NCI-H748 (cell line): ENCODE measurements around the gene MACC1.

Experiments used
- DNase-seq: peaks from one replicate; lab custom pipeline; 2025; ENCODE audit not compliant: unreplicated experiment; lab: John Stamatoyannopoulos, UW

The MACC1 gene

DNA sequence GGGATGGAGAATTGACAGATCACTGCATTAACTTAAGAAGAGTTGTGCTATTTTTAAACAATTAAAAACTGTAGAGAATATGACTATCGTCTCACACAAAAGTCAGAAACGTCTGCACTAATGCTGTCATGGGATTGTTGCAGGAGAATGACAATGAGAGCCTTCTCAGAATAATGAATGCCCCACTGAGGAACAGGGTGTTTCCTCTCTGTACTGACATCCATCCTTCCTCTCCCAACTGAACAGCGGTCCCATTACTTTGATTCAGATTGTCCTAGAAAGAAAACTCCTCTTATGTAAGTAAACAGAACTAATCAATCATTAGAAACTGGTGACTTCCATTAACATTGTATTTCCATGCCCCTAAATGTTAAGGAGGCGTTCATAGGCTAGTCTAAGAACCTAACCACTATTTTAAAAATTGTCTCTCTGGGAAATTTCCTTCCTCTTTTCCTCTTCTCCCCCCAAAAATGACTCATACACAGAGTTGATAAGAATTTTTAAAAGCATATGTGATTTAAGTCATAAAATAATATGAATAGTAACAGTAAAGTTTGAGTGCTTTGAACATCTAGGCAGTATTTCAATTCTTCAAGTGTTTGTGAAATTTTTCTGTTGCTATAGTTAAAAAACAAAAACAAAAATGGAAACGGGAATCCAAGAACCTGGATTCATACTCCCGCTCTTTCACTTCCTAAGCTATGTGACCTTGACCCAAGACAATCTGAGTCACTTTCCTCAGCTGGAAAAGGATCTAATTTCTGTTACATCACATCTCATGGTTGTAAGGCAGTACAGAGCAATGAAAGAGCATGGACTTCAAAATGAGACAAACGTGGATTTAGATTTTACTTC is 12.7 kb upstream of the MACC1 start:
- no peak for DNase-seq

DNA sequence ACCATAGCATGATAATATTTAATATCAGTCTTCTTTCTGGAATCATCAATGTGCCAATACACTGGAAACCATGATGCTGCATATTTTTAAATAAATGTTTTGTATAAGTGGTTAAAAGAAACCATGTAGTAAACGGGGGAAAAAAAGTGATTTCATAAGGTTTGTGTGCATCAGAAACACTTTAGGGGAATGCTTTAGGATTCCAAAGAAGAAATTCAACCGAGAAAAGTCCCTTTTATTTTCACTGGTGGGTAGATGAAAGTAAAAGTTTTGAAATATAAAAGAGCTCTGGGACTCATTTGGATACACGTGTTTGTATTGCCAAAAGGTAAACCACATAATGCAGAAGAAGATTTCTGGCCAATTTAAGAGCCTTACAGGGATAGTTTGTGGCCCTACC is 11.9 kb upstream of the MACC1 start:
- no peak for DNase-seq

DNA sequence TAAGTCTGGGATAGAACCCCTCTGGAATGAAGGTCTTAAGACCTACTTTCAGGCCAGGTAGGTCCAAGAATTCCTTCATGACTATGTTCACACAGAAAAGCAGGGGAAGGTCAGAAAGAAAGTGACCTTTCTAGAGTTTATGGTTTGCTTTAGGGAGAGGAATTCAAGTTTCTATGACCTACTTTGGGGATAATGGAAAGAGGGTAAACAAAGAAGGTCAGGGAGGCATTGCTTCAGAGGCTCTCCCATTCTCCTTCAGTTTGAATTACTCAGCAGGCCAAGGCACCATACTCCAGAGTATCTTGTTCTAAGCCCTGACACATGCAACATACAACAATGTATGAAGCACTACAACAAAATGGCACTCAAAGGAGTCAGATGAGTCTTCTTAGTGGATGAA is 11.5 kb upstream of the MACC1 start:
- no peak for DNase-seq

DNA sequence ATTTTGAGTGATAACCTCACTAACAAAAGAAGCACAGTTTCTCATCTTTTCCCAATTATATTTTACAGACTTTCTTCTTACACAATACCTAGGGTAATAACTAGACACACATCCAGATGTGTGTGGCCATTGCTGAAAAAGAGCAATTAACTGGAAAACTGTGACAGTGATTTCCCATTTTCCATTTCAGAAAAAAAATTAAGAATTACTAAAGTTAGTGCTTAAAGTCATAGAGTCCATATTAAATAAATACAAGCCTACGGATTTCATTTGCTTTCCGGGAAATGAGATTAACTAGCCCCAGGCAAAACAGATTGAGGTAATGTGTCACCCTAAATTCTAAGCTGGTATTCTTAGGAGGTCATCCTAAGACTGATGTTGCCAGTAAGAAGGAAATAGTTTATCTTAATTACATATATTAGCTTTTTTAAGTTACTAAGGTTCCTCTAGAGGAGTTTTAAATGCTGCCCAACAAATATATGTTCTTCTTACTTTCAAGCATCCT is 10.2 kb upstream of the MACC1 start:
- no peak for DNase-seq

DNA sequence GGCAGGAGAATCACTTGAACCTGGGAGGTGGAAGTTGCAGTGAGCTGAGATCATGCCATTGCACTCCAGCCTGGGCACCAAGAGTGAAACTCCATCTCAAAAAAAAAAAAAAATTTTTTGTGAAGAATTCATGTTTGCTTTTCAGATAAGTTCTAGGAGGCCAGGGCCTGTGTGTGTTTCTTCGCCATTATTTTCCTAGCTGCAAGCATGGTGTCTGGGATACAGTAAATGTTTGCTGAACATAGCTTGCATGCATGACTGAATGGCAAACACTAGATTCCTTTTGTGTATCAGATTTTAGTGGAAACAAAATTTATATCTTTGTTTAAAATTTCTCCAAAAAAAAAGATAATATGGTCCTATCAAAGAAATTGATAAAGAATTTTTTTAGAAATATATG is 9.7 kb upstream of the MACC1 start:
- DNase-seq = peak; percentile 25

DNA sequence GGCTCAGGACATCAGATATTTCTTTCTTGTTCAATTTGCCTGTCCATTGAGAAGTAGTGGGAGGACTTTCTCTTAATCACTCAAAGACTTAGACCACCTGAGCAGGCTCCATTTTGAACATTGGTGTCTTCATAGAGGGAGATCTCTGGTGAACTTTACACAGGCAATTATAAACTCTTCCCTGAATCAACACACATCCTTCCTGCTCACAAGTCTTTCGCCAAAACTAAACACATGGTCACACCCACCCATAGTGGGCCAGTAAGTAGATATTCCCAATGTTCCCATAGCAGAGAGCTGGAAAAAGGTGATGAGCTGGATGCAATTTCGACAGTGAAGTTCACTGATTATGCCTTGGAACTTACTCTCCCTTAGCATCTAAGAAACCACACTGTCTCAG is 8.2 kb upstream of the MACC1 start:
- no peak for DNase-seq

DNA sequence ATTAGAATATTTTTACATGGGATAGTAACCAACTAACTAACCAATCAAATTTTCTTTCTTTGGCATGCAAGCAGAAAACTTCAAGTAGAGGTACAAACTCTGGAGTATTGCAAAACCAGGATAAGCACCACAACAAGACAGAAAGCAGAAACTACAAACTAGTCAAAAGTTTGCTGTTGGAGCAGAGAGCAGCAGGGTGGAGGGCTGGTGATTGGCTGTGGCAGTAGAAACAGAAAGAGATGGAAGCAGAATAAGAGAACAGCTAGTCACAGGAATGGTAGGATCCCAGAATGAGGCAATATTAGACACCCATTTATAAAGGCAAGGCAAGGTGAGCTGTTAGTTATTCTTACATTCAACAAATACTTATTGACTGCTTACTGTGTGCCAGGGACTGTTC is 6.8 kb upstream of the MACC1 start:
- no peak for DNase-seq

DNA sequence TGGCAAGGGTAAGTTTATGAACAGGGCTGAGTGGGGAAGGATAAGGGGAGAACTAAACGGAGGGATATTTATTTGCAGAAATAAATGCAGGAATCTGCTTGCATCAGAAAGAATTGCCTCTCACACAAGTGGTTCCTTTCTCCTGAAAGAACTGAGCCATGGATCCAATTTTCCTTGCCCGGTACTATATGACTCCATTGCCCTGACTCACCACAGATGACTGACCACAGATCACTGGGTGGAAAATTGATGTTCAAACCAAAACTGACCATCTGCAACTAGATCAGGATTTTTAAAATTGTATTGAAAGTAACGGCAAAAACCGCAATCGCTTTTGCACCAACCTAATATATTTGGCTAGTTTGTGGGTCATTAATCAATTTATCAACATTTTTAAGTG is 6.2 kb upstream of the MACC1 start:
- no peak for DNase-seq

DNA sequence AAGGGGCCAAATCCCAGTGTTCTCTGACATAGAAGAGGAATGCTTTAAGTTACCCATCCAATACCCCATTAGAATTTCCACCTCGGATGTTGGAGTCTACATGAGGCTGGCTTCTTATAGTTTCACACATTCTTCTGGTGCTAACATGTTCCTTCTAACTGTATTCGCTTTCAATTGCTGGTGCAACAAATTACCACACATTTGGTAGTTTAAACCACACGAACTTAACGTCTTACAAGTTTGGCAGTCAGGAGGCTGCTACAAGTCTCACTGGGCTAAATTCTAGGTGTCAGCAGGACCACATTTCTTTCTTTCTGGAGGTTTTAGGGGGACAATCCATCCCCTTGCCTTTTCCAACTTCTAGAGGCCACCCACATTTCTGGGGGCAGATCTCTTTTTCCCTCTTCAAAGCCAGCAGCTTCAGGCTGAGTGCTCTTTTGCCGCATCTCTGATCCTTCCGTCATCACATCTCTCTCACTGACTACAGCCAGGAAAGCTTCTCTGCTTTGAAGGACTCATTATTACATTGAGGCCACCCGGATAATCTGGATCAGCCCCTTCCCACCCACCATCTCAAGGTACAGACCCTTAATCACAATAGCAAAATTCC is 5.1 kb upstream of the MACC1 start:
- DNase-seq = no peak

DNA sequence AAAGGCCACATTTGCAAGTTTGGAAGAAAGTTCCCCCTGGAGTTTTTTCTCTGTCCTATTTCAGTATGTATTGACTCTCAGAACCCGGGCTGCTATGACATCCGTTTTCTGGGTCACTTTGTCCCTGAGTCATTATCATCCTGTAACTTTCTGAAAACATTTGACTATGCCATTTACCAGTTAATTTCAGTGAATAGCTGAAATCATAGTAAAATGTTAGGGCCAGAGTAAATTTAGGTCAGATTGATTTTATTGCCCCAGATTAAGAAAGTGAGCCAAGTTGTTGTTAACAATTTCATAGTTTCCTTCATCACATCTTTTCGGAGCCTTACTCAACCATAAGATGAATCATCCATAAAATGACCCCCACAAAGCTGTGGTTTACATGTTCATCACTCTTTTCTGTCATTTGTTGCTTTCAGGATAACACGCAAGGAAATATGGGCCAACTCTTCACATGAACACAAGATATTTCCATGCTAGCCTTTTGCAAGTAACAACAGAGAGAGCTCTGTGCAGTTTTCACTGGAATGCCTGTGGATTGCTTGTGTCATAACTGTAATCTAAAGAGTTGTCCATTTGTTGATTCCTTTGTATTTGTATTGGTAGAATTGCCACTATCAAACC is 3.9 kb upstream of the MACC1 start:
- DNase-seq = no peak

DNA sequence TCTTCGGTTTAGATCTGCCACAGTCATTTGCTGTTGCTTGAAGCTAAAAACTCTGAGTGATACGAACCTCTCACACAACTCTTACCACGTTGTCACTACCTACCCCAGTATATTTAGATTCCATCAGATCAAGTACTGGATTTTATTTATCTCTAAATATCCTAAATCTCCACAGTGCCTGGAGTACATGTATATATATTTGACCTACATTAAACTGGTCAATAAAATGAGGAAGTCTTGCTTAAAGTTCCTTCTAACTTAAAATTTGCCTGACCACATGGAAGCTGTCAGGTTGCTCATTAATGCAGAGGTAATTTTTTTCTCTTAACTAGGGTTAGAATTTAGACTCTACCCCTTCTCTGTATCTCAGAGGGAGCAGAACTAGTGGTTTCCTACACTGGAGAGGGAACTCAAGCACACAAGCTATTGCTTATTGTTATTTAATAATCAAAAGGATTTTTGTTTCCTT is 3.1 kb upstream of the MACC1 start:
- no peak for DNase-seq

DNA sequence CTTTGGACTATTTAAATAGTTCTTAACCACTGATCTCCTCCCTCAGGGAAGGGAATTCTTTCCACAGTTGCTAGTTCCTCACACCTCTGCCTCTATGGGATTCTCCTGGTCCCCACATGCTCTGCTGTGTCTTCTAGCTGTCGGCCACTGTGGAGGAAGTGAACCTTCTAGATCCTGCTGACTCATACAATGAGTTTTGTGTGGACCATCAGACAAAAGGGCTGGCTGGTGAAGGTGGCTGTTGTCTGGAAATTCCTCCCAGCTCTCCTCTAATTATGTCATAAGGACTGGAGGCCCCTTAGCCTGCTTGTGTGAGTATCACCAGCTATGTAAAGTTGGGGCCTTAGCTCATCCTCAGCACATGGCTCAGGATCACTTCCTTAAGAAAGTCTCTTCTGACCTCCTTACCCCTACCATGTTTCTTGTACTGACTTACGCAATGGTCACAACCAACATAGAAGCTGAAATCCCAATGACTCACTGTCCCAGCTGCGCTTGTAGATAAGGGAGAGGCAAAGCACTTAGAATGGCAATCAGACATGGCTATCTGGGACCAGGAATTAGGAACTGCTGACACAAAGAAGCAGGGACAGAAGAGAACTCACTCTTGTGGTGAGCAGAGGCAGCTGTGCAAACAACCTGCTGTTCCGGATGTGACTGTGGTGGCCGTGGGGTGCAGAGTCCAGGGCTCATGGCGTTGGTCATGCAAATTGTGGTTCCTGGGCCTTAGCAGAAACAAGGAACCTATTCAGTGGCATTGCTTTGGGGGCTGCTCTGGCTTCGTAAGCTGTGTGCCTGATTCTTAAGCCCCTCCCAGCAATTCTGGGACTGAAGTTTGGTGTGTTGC is 2.5 kb upstream of the MACC1 start:
- peak; percentile 97 for DNase-seq

DNA sequence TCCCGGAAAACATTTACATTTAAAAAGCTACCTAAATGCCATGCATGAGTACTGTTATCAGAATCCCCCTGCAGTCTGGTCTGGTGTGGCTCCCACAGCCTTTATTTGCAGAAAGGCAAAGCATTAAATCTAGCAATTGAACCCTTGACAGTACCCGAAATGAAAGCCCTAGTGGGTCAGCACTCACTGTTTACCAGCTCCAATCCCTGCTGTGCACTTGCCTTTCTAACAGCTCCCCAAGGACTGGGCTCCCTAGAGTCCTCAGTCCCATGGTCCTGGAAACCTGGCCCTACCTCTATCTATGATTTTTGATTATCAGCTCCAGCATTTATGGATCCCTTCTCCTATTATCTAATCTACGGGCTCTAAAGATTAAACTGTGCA is 1.9 kb upstream of the MACC1 start:
- DNase-seq = no peak

DNA sequence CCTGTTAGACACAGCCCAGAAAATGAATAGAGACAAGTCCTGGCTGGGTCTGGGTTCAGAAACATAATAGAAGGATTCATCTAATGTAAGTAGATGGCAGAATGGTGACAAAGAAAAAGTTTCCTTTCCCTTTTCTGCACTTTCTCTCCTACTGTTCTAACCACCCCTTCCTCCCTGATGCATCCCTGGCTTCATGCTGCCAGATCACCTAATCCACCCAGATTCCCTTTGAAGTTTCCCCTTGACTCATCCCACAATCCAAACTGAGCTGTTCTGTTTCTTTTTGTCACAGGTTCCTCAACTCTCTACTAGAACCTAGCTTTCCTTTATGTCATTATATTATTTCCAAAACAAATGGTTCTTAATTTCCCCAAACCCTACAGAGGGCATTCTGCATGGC is 1.1 kb upstream of the MACC1 start:
- peak; percentile 23 for DNase-seq

DNA sequence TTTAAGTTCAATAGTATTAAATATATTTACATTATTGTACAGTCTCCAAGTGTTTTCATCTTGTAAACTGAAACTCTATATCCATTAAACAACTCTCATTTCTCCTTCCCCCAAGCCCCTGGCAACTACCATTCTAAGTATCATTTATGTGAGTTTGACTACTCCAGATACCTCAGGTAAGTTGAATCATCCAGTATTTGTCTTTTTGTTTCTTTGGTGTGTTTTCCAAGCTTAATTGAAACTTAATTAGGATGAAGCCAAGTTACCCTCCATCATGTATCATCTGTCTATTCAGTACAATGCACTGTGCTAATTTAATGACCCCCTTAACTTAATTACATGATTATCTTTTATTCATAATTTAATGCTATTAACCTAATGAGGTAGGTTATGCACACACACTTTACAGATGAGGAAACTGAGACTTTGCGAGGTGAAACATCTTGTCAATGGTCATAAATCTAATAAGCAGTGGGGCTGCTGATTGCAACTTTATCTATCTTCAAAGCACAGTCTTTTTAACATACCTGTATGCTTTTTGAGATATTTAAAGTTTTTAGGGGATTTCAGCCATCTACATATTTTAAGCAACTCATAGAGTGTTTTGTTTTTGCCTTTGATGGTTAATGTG is 663 bp downstream of the MACC1 start:
- peak; percentile 26 for DNase-seq

DNA sequence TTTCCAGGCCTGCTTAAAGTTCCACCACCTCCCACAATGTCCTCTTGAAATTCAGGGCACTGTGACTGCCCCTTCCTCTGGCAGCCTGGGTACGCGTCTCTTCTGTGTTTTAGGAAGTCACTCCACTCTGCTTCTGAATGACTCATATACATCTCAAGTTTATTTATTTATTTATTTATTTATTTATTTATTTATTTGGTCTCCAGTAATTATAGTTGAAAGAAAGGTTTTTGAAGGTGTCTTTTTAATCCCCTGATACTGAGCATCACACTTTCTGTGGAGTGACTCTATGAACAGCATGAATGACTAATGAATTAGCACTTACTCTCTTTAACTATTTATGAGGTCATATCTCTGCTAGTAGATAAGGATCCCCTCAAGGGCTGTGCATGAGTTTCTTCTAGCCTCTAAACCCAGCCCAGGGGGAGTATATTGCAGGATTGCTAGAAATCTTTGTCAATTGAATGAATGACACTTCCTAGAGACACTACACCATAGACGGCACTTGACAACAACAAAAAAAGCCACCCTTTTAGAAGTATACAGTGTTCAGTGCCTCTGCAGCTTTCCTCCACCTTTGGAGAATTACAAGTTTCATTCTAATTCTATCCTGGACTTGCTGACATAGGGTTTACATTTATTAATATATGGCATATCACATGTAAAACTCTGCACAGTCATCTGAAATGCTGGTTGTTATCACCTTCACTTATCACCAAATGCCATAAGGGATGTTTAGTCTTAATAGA is 2.1 kb downstream of the MACC1 start:
- DNase-seq = no peak

DNA sequence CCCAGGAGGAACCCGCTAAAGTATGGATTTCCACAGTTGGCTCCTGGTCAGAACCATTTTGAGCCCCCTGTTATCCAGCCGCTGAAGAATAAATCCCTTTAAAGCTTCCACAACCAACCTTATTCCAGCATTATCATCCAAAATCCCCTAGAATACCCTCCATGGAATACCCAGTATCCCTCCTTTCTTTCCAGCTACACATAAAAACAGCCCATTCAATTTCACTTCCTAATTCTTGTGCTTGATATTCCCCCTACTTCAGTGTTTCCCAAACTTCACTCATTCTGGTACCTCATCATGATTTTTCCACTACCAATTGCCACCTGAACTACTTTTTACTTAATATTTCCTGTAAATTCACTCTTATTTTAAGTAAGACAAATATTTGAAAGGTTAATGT is 3.1 kb downstream of the MACC1 start:
- no peak for DNase-seq

DNA sequence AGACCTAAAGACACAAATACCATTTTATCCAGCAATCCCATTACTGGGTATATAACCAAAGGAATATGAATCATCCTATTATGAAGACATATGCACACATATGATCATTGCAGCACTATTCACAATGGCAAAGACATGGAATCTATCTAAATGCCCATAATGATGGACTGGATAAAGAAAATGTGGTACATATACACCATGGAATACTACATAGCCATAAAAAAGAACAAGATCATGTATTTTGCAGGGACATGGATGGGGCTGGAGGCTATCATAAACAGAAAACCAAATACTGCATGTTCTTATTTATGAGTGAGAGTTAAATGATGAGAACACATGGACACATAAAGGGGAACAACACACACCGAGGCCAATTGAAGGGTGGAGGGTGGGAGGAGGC is 3.8 kb downstream of the MACC1 start:
- DNase-seq = no peak

DNA sequence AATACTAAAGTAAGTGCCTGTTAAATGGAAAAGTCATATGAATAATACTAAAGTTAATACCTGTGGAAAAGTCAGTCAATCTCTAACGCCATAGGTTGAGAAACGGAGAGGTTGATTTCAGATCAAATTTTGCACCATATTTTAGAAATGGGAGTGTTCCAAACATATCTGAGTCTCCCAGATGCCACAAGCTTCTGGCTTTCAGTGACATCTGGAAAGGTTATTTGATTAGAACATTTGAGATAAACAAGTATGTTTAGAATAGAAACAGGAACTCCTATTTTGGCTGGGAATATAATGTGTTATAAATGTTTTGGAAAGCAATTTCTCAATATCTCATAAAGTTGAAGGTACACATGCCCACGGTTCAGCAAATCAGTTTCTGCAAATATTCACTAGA is 5.8 kb downstream of the MACC1 start:
- no peak for DNase-seq
